Measurements from ENCODE around the gene GAL3ST1. TPM values are rescaled to one million over a fixed set of nuclear protein-coding genes. Genes with fewer than 3 reads are reported as not detected.
"Not testable (repeated sequence)": the region's sequence is repeated elsewhere in the genome, so short reads cannot be mapped to it uniquely, and the experiment has no call there.

The GAL3ST1 gene
- total RNA-seq, 1 donor from 2014 or later = 23.7 TPM

GRCh38 chr22:30568137-30568805, 6.2 kb downstream of the GAL3ST1 start:
- H3K27me3 Mint-ChIP-seq = no peaks in the 10 kb centered on the region
- no peak overlapping the region for H3K27ac Mint-ChIP-seq
- no peak for TF ChIP-seq CTCF (IDR thresholded peaks at IDR 0.05; ENCODE audit: unreplicated experiment)
- H3K9me3 Mint-ChIP-seq (ENCODE audit: low read depth) = no peaks in the 10 kb centered on the region
- H3K4me3 Mint-ChIP-seq (ENCODE audit: low read depth) = no peak overlapping the region
- peaks cover 3% of the 10 kb centered on the region for H3K36me3 Mint-ChIP-seq (ENCODE audit: insufficient read depth)
- peaks cover 10% of the 10 kb centered on the region for H3K4me1 Mint-ChIP-seq (ENCODE audit: low read depth)
- DNase-seq (ENCODE audit: low spot score, unreplicated experiment) = no peak

- not testable (repeated sequence) for H3K27me3 Mint-ChIP-seq; H3K9me3 Mint-ChIP-seq (ENCODE audit: low read depth); H3K4me1 Mint-ChIP-seq (ENCODE audit: low read depth); H3K4me3 Mint-ChIP-seq (ENCODE audit: low read depth); DNase-seq (ENCODE audit: low spot score, unreplicated experiment); H3K27ac Mint-ChIP-seq; H3K36me3 Mint-ChIP-seq (ENCODE audit: insufficient read depth)
These were observed 7.2 kb downstream of the GAL3ST1 start for GRCh38 chr22:30567277-30567676.

- H3K27ac Mint-ChIP-seq = no peak overlapping the region
These were observed 8.3 kb downstream of the GAL3ST1 start for GRCh38 chr22:30566125-30566524.

GRCh38 chr22:30565341-30565740, 9.1 kb downstream of the GAL3ST1 start:
- Mint-ChIP-seq H3K36me3 (ENCODE audit: insufficient read depth) (peaks cover 5% of the 10 kb centered on the region), H3K4me3 (ENCODE audit: low read depth) (no peak overlapping the region), H3K9me3 (ENCODE audit: low read depth) (no peaks in the 10 kb centered on the region), H3K27me3 (no peaks in the 10 kb centered on the region), H3K27ac (no peak overlapping the region), H3K4me1 (ENCODE audit: low read depth) (peaks cover 4% of the 10 kb centered on the region)
- DNase-seq (ENCODE audit: low spot score, unreplicated experiment) = no peak
- TF ChIP-seq CTCF (IDR thresholded peaks at IDR 0.05; ENCODE audit: unreplicated experiment) = no peak

More at GRCh38 chr22:30566125-30566524, 8.3 kb downstream of the GAL3ST1 start:
- DNase-seq (ENCODE audit: low spot score, unreplicated experiment) = no peak
- no peaks in the 10 kb centered on the region for H3K9me3 Mint-ChIP-seq (ENCODE audit: low read depth)
- no peaks in the 10 kb centered on the region for H3K27me3 Mint-ChIP-seq
- no peak for TF ChIP-seq CTCF (IDR thresholded peaks at IDR 0.05; ENCODE audit: unreplicated experiment)
- no peak overlapping the region for H3K4me3 Mint-ChIP-seq (ENCODE audit: low read depth)
- peaks cover 5% of the 10 kb centered on the region for H3K36me3 Mint-ChIP-seq (ENCODE audit: insufficient read depth)
- H3K4me1 Mint-ChIP-seq (ENCODE audit: low read depth) = peaks cover 2% of the 10 kb centered on the region

- no peak for TF ChIP-seq CTCF (IDR thresholded peaks at IDR 0.05; ENCODE audit: unreplicated experiment)
- no peak overlapping the region for H3K4me3 Mint-ChIP-seq (ENCODE audit: low read depth)
- no peak overlapping the region for H3K27ac Mint-ChIP-seq
- H3K4me1 Mint-ChIP-seq (ENCODE audit: low read depth) = peaks cover 10% of the 10 kb centered on the region
- DNase-seq (ENCODE audit: low spot score, unreplicated experiment) = no peak
- no peaks in the 10 kb centered on the region for H3K9me3 Mint-ChIP-seq (ENCODE audit: low read depth)
- H3K36me3 Mint-ChIP-seq (ENCODE audit: insufficient read depth) = peaks cover 5% of the 10 kb centered on the region
- H3K27me3 Mint-ChIP-seq = no peaks in the 10 kb centered on the region
These were observed 9.7 kb downstream of the GAL3ST1 start for GRCh38 chr22:30564761-30565119.

- peaks cover 2% of the 10 kb centered on the region for H3K36me3 Mint-ChIP-seq (ENCODE audit: insufficient read depth)
- no peak for TF ChIP-seq CTCF (IDR thresholded peaks at IDR 0.05; ENCODE audit: unreplicated experiment)
- no peaks in the 10 kb centered on the region for H3K27me3 Mint-ChIP-seq
- DNase-seq (ENCODE audit: low spot score, unreplicated experiment) = no peak
- H3K4me1 Mint-ChIP-seq (ENCODE audit: low read depth) = peaks cover 13% of the 10 kb centered on the region
- no peak overlapping the region for H3K27ac Mint-ChIP-seq
- no peak overlapping the region for H3K4me3 Mint-ChIP-seq (ENCODE audit: low read depth)
- H3K9me3 Mint-ChIP-seq (ENCODE audit: low read depth) = no peaks in the 10 kb centered on the region
These were observed 10.3 kb downstream of the GAL3ST1 start for GRCh38 chr22:30564045-30564760.
